Heart left ventricle (tissue), 13 donors: Measurements from ENCODE around the gene CYB561D1.

Experiments
- POLR2A ChIP-seq, 2 donors: fragments of 450-650 bp; IDR thresholded peaks; one replicate each; pipeline ENCODE4 v1.6.1; 2017; ENCODE audit warnings: antibody characterized with exemption in 2 of 2, mild to moderate bottlenecking in 2 of 2, moderate library complexity in 2 of 2
- TF ChIP-seq, protein P1 (sequence below), 12 donors: fragments of 200-600 bp; sonication (generic) in 4 of 12; IDR thresholded peaks; one replicate each; pipeline versions ENCODE4 v1.5.0 to v1.8.0; 2018 to 2022; ENCODE audit warnings: antibody characterized with exemption in 12 of 12, mild to moderate bottlenecking in 5 of 12
- donor health status: ischemic (EF 13 %, LVEDD 7.1; RV severe dilation, severe dysfunction).
- donor health status: DM: no; HTN: yes; CAD: no.
- donor health status: DM: no; HTN: no; CAD: no.
- donor health status: ischemic (EF 25% LVEDD 6.9; RV normal size, moderate dysfunction).
- donor health status: ischemic (EF 25% LVEDD 5.7; RV mildly dilated, moderate dysfunction).
- donor health status: ischemic (EF 35%, LVEDD 5.7; RV mildly dilated, moderate dysfunction).
- donor health status: nonischemic (EF 11% LVEDD 7.7; RV severe dilation, severe dysfunction).
- donor health status: DM: yes; HTN: yes; CAD: no.
- donor health status: PGD.
- donor health status: ischemic (EF 29% LVEDD 5.4; RV normal size, mild dysfunction).
- donor health status: nonischemic (EF 23%, LVEDD 6.1; RV moderate dilation, normal function).

DNA sequence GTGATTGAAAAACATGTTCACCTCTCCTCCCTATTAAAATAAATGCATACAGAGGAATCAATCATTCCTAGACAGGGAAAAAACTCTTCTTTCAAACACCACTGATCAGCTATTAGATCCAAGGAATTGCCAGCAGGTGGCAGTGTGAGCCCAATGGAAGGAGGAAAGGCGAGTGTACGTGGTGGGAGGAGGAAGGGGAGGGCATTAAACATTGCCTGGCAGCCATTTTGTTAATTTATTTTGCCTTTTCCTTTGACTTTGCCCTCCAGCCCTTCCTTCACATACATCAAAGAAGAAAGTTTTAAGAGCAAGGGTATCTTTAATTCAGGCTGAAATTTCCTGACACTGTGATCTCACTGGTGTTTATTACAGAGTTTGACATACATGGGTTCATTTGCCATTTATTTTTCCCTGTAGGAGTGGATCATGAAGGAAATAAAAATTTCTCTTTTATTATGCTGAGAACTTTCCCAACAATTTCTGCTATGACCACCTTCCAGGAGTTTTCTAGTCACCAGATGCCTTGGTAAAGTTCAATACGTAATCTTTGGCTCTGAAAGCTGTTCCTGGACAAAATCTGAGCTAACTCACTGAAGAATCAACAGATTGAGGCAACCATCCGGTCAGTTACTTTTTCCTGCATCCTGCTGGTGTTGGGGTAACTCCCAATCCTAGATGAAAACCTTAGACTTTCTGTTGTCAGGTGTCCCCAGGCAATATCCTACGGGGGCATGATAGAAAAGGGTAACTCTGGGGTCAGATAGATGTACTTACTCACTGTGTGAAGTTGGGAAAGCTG is 52.6 kb downstream of the CYB561D1 start:
- TF ChIP-seq POLR2A (IDR thresholded peaks at IDR 0.05) = peak in 1 of 2 donors; percentile 14
- TF ChIP-seq, protein P1, sequence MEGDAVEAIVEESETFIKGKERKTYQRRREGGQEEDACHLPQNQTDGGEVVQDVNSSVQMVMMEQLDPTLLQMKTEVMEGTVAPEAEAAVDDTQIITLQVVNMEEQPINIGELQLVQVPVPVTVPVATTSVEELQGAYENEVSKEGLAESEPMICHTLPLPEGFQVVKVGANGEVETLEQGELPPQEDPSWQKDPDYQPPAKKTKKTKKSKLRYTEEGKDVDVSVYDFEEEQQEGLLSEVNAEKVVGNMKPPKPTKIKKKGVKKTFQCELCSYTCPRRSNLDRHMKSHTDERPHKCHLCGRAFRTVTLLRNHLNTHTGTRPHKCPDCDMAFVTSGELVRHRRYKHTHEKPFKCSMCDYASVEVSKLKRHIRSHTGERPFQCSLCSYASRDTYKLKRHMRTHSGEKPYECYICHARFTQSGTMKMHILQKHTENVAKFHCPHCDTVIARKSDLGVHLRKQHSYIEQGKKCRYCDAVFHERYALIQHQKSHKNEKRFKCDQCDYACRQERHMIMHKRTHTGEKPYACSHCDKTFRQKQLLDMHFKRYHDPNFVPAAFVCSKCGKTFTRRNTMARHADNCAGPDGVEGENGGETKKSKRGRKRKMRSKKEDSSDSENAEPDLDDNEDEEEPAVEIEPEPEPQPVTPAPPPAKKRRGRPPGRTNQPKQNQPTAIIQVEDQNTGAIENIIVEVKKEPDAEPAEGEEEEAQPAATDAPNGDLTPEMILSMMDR (IDR thresholded peaks at IDR 0.05) = peak; percentile 82 to 92 (median 88)
